GM19395 (cell line): ENCODE results near the gene RAB7A.
"Not testable (repeated sequence)": the region's sequence is repeated elsewhere in the genome, so short reads cannot be mapped to it uniquely, and the experiment has no call there.

Source experiments
- ATAC-seq: cut with Tn5 transposase; IDR thresholded peaks from one replicate; pipeline ENCODE4 v1.9.1; 2021; ENCODE audit warnings: mild to moderate bottlenecking, moderate library complexity; ENCODE audit not compliant: unreplicated experiment

RAB7A gene

DNA sequence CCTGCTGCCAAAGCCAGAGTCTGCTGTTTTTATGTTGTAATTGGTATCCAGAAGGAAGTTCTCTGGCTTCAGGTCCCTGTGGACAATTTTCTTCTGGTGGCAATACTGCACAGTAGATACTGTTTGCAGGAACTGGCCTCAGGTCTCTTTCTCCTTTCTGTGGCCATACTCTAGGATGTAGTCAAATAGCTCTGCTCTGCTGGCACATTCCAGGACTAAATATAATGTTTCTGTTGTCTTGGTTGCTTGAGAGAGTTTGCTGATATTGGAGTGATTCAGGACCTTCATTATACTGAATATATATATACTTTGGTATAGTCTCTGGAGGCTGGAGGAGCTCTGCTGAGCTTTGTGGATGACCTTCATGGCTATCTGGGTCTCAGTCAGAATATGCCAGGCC is 23.1 kb downstream of the RAB7A start:
- no peak for ATAC-seq

DNA sequence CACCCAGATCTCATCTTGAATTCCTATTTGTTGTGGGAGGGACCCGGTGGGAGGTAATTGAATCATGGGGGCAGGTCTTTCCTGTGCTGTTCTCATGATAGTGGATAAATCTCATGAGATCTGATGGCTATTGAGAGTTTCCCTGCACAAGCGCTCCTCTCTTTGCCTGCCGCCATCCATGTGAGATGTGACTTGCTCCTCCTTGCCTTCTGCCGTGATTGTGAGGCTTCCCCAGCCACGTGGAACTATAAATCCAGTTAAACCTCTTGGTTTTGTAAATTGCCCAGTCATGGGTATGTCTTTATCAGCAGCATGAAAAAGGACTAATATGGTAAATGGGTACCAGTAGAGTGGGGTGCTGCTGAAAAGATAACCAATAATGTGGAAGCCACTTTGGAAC is 23.6 kb downstream of the RAB7A start:
- not testable (repeated sequence) for ATAC-seq

GRCh38 chr3:128753715-128754114 is 27.7 kb downstream of the RAB7A start:
- ATAC-seq: no peak

- no peak for ATAC-seq
Observed at GRCh38 chr3:128760042-128760441, 34.1 kb downstream of the RAB7A start.

GRCh38 chr3:128760881-128761280 is 34.9 kb downstream of the RAB7A start:
- no peak for ATAC-seq

- ATAC-seq: no peak
Observed at GRCh38 chr3:128761392-128761791, 35.4 kb downstream of the RAB7A start.

DNA sequence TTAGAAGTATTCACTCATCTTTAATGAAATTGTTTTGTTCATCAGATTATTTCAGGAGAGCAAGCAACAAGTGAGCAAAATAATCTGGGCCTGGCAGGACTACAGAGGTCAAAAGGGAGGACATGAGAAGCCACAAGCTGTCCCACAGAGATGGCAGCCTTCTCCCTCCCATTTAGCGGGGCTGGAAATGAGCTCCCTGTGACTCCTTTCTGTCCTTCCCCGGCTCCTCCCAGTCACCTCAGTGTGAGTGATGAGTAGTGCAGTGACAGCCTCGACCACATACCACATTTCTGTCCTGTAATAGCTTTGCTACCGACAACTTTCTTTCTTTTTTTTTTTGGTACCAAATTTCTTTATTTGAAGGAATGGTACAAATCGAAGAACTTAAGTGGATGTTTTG is 38.0 kb downstream of the RAB7A start:
- no peak for ATAC-seq

GRCh38 chr3:128764863-128765262 is 38.9 kb downstream of the RAB7A start:
- no peak for ATAC-seq

DNA sequence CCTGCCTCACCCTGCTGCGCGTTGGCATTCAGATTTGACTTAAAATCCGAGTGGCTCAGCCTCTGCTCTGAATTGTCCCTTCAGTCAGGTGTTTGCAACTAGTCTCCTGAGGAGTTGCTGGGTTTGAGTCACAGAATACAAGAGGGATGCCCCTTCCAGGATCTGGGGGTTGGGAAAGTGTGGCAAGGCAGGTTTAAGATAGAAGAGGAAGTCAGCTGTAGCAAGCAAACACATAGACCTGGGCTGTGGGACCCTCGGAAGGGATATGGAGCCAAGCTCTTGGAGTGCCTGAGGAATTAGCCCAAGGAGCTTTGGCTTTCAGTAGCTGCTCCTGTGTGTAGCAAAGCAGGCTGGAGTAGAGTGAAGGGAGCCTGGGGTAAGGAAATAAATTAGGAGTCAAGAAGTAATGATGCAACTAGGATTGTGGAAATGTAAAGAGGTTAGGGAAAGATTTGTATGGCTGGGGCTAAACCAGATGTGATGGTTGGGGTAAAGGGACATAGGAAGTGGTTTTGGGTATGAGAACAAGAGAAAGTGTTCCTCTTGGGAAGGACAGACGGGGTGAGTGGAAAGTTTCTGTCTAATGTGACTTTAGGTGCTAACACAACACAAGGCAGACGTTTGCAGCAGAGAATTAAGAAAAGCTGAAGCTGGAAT is 41.2 kb downstream of the RAB7A start:
- no peak for ATAC-seq

DNA sequence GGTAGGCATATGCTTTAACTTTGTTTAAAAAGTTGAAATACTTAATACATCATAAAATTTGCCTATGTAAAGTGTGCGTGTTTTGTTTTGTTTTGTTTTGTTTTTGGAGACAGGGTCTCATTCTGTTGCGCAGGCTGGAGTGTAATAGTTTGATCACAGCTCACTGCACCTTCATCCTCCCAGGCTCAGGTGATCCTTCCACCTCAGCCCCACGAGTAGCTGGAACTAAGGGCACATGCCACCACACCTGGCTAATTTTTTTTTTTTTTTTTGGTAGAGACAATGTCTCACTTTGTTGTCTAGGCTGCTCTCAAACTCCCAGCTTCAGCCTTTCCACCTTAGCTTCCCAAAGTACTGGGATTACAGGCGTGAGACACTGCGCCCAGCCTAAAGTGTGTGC is 42.5 kb downstream of the RAB7A start:
- ATAC-seq: no peak

DNA sequence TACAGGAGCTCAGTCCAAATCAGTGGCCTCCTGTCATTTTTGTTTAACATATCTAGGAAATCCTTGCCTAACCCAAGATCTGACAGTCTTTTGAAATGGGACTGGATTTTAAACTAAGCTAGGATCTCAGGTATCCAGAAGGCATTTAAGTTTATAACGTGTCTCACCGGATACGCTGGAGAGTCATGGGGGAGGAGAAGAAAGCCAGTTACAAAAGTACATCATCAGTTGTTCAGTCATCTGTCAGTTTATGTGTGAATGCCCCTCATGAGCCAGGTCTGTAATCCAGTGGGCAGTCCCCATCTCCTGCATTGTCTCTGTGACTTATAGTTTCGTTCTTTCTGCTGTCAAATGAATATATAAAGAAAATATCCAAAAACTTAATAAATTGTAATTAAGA is 44.4 kb downstream of the RAB7A start:
- ATAC-seq: no peak

DNA sequence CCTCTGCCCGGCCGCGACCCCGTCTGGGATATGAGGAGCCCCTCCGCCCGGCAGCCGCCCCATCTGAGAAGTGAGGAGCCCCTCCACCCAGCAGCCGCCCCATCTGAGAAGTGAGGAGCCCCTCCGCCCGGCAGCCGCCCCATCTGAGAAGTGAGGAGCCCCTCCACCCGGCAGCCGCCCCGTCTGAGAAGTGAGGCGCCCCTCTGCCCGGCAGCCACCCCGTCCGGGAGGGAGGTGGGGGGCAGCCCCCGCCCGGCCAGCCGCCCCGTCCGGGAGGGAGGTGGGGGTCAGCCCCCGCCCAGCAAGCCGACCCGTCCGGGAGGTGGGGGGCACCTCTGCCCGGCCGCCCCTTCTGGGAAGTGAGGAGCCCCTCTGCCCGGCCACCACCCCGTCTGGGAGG is 47.2 kb downstream of the RAB7A start:
- ATAC-seq: not testable (repeated sequence)

DNA sequence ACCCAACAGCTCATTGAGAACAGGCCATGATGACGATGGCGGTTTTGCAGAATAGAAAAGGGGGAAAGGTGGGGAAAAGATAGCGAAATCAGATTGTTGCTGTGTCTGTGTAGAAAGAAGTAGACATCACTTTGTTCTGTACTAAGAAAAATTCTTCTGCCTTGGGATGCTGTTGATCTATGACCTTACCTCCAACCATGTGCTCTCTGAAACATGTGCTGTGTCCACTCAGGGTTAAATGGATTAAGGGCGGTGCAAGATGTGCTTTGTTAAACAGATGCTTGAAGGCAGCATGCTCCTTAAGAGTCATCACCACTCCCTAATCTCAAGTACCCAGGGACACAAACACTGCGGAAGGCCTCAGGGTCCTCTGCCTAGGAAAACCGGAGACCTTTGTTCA is 47.6 kb downstream of the RAB7A start:
- ATAC-seq: not testable (repeated sequence)

DNA sequence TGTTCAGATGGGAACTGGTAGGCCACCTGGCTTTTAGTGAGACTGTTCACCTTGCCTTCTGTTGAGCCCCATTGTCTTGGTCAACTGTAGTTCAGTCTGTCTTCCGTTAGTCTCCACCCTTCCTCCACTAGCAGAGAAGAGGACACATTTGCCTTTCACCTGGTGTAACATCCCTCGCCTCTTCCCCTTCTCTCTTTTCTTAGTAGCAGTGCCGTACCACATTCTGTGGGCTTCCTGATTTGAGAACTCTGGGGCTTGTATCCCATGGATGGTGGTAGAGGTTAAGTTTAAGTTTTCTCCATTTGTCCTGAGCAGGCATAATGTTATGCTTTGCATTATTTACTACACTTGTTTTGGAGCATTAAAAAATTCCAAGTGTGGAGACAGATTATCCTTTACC is 49.3 kb downstream of the RAB7A start:
- ATAC-seq: no peak

- no peak for ATAC-seq
Observed at GRCh38 chr3:128775906-128776542, 50.0 kb downstream of the RAB7A start.

DNA sequence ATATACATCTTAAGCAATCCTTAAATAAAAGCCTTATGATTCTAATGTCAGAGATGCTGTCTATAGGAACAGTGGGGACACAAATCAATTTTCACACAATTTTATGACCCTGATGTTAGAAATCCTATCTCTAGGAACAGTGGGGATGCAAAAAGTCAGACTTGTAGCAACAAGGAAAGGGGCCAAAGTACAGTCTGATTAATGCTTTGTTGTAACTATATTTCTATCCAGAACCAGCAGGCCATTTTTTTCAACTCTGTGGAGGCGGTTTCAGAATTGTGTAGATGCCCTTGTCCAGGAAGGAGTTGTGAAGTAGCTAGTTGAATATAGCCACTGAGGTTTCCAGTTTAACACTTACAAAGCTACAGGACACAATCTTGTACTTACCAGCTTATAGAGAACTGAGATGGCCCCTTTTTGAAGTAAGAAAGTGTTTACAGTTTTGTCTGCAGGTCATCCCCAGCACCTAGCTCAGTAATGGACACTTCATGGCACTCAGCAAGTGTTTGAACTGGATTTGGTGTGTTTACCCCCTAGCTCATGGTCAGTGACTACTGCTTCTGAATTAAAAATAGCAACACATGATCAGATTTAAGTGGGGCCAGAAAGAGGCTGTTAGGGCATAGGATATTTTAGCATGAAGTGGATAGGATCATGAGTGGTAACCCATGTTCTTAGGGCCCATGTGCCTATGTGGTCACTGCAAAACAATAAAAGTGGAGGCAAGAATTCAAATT is 54.3 kb downstream of the RAB7A start:
- ATAC-seq: no peak

DNA sequence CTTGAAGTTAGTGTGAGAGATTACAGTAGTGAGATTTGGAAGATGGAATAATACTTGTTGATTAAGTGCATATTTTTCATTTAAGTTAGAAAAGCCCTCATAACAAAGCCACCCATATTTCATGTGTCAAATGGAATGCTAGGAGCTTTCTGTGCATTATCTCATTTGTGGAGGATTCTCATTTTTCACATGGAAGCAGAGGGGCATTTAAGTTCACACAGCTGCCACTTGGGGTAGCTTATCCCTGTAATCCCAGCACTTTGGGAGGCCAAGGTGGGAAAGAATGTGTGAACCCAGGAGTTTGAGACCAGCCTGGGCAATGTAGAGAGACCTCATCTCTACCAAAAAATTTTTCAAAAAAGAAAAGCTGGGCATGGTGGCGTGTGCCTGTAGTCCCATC is 55.2 kb downstream of the RAB7A start:
- ATAC-seq: no peak

GRCh38 chr3:128782282-128783146 is 56.5 kb downstream of the RAB7A start:
- ATAC-seq: no peak

- no peak for ATAC-seq
Observed at GRCh38 chr3:128783774-128784173, 57.8 kb downstream of the RAB7A start.

DNA sequence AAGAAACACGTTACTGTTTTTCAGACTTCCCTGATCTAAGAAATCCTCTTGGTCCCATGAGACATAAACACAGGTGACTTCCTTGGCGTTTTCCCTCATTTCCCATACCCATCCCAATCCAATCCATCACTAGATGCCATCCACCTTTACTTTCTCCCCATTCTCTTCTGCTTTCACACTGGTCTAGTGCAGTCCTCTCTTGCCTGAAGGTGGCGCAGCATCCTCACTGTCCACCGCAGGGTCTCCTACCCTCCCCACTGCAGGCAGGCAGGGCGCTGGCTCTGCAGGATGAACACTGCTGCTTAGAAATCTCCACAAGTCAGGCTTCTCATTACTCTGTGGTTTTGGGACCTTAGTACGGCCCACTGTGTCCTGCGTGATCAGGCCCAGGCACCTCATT is 58.2 kb downstream of the RAB7A start:
- ATAC-seq: no peak

- no peak for ATAC-seq
Observed at GRCh38 chr3:128784843-128785242, 58.9 kb downstream of the RAB7A start.
